Testis (tissue), 2 donors: ENCODE data around the gene GCFC2.

Source experiments
- POLR2A ChIP-seq: fragments of 450-650 bp; IDR thresholded peaks from one replicate; pipeline ENCODE4 v1.6.1; 2017; ENCODE audit warnings: antibody characterized with exemption, mild to moderate bottlenecking, moderate library complexity
- TF ChIP-seq, protein P1 (sequence below), 3 experiments: fragments of 450-650 bp in 2 of 3; fragments of 200-600 bp in 1 of 3; sonication (generic) in 1 of 3; IDR thresholded peaks; one replicate each; pipeline ENCODE4 v1.5.1; 2016 to 2019; ENCODE audit warnings: antibody characterized with exemption in 3 of 3, mild to moderate bottlenecking in 2 of 3, moderate library complexity in 1 of 3

DNA sequence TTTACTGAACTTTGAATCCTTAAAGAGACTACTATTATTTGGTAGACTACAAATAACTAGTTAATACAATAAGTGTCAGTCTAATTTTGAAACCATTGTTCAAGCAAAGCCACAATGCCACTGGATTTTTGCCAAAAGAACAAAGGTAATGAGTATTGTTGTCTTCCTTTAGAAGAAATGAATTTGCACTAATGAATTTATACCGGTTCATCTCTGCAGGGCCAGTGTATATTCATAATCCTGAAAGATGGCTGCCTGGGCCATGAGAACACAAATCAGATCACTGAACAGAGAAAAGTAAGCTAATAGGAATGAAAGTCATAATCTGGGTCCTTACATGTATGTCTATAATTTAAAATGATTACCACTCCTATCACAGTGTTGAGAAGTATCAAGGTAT, 31.2 kb downstream of the GCFC2 start:
- TF ChIP-seq, protein P1, sequence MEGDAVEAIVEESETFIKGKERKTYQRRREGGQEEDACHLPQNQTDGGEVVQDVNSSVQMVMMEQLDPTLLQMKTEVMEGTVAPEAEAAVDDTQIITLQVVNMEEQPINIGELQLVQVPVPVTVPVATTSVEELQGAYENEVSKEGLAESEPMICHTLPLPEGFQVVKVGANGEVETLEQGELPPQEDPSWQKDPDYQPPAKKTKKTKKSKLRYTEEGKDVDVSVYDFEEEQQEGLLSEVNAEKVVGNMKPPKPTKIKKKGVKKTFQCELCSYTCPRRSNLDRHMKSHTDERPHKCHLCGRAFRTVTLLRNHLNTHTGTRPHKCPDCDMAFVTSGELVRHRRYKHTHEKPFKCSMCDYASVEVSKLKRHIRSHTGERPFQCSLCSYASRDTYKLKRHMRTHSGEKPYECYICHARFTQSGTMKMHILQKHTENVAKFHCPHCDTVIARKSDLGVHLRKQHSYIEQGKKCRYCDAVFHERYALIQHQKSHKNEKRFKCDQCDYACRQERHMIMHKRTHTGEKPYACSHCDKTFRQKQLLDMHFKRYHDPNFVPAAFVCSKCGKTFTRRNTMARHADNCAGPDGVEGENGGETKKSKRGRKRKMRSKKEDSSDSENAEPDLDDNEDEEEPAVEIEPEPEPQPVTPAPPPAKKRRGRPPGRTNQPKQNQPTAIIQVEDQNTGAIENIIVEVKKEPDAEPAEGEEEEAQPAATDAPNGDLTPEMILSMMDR (IDR thresholded peaks at IDR 0.05), result no peak
- no peak for TF ChIP-seq POLR2A
